ENCODE results near the gene PGBD1. TPM values are rescaled to one million over a fixed set of nuclear protein-coding genes. Genes with fewer than 3 reads are reported as not detected.

The PGBD1 gene
- total RNA-seq: 19.2 TPM

DNA sequence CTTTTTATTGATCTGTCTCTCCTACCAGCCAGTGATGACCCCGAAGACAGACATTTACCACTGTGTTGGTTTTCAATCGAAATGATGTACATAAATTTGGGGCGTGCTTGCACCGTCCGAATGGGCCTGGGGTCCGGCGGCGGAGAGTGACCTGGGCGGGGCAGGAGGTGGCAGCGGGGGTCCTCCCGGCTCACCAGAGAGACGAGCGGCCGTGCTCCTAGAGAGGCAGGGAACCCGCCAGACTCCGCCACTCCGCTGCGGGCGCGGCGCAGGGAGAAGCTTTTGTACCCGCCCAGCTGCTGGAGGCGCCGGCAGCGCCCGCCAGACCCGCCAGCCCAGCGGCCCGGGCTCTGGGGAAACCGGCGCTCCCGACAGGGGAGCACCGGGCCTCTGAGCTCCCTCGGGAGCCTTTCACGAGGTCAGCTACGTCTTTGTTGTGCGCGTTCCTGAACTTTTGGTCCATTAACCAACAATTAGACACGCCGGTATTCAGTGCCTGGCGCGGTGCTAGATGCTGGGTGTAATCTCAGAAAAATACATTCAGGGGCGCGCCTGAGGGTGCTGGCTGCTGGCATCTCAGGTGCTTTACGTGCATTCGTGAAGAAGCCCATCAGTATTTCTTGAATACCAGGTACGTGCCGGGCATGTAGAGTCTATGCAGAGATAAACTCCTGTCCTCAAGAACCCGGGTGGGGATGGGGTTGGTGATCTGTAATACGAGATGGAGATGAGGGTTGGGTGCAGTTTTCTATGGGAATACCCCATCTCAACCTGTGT, at the start of gene PGBD1:
TSS of gene PGBD1 (plus strand) at position 285 of the 777 bp plus-strand sequence. CDS start 2,242 bp downstream, outside the sequence.
- no peak for FAIRE-seq
- DNase-seq (ENCODE audit: low spot score in 2 of 2): peak in 1 of 2 donors; percentile 58

DNA sequence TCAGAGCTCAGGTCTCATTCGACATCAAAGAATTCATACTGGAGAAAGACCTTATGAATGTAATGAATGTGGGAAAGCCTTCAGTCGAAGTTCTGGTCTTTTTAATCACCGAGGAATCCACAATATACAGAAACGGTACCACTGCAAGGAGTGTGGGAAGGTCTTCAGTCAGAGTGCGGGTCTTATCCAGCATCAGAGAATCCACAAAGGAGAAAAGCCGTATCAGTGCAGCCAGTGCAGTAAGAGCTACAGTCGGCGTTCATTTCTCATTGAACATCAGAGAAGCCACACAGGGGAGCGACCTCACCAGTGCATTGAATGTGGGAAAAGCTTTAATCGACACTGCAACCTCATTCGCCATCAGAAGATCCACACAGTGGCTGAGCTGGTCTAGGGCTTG, 48.6 kb upstream of the PGBD1 start:
- DNase-seq (ENCODE audit: low spot score in 2 of 2): no peak
- no peak for FAIRE-seq

- FAIRE-seq (no peak), DNase-seq (ENCODE audit: low spot score in 2 of 2) (no peak)
Observed at GRCh38 chr6:28235912-28236452, 45.4 kb upstream of the PGBD1 start.

DNA sequence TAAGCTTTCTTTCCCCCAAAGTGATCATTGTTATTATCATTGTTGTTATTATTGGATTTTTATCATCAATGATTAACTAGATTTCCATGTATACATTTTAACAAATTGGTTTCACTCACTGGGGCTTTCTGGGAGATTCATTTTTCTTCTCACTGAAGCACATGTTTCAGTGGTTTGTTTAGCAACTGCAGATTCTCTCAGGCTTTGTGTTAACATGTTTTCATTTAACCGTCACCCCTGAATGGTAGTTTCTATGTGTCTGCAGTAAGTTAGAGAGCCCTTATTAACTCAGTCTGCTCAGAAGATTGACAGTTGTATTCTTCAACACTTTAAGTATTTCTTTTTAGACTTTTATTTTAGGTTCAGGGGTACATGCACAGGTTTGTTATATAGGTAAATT, 41.7 kb upstream of the PGBD1 start:
- DNase-seq (ENCODE audit: low spot score in 2 of 2) (no peak), FAIRE-seq (no peak)

DNA sequence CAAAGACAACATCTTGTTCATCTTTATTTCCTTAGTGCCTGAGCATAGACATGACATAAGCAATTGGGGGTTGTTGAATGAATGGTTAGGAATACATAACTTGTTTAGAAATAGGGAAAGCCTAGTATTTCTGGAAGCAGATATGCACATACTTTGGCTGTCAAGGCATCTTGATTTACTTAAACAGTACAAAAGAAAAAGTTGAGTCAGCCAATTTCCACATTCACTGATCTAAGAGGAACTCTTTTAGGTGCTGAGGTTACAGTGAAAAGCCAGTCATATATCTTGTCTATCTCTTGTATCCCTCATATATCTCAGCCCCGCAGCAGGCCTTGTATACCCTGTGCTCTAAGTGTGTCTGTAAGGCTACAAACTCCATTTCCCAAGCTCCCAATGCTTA, 40.9 kb upstream of the PGBD1 start:
- FAIRE-seq: no peak
- no peak for DNase-seq (ENCODE audit: low spot score in 2 of 2)

- DNase-seq (ENCODE audit: low spot score in 2 of 2) (no peak), FAIRE-seq (no peak)
Observed at GRCh38 chr6:28243946-28244345, 37.4 kb upstream of the PGBD1 start.

GRCh38 chr6:28245206-28245941, 36.0 kb upstream of the PGBD1 start:
- DNase-seq (ENCODE audit: low spot score in 2 of 2) (no peak), FAIRE-seq (no peak)

GRCh38 chr6:28248916-28249315, 32.5 kb upstream of the PGBD1 start:
- DNase-seq (ENCODE audit: low spot score in 2 of 2): no peak

GRCh38 chr6:28250747-28251146, 30.6 kb upstream of the PGBD1 start:
- no peak for DNase-seq (ENCODE audit: low spot score in 2 of 2)
- no peak for FAIRE-seq

More at GRCh38 chr6:28248916-28249315, 32.5 kb upstream of the PGBD1 start:
- FAIRE-seq: no peak

DNA sequence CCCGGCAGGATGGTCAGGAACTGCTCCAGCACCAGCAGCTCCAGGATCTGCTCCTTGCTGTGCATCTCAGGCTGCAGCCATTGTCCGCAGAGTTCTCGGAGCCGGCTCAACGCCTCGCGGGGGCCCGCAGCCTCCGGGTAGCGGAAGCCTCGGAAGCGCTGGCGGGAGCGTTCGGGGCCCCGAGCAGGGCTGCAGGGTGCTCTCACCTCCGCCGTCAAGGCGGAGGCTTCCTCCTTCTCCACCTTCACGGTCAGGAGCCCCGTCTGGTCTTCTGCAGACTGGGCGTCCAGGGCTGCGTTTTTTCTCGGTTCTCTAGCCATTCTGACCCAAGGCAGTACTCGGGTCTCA, 29.7 kb upstream of the PGBD1 start:
- FAIRE-seq: no peak
- DNase-seq (ENCODE audit: low spot score in 2 of 2): peak in 1 of 2 donors; percentile 16

- peak; percentile 75 to 78 for DNase-seq (ENCODE audit: low spot score in 2 of 2)
- FAIRE-seq: no peak
Observed at GRCh38 chr6:28252009-28252975, 29.1 kb upstream of the PGBD1 start, which contains the start of gene ZKSCAN4. Gene ZKSCAN4, minus strand, starts transcription at chr6:28252269. Its CDS starts 289 bp downstream, at chr6:28251980.

- FAIRE-seq (no peak), DNase-seq (ENCODE audit: low spot score in 2 of 2) (no peak)
Observed at GRCh38 chr6:28254121-28254519, 27.3 kb upstream of the PGBD1 start.

GRCh38 chr6:28257042-28257441, 24.3 kb upstream of the PGBD1 start:
- DNase-seq (ENCODE audit: low spot score in 2 of 2): no peak
- FAIRE-seq: no peak

DNA sequence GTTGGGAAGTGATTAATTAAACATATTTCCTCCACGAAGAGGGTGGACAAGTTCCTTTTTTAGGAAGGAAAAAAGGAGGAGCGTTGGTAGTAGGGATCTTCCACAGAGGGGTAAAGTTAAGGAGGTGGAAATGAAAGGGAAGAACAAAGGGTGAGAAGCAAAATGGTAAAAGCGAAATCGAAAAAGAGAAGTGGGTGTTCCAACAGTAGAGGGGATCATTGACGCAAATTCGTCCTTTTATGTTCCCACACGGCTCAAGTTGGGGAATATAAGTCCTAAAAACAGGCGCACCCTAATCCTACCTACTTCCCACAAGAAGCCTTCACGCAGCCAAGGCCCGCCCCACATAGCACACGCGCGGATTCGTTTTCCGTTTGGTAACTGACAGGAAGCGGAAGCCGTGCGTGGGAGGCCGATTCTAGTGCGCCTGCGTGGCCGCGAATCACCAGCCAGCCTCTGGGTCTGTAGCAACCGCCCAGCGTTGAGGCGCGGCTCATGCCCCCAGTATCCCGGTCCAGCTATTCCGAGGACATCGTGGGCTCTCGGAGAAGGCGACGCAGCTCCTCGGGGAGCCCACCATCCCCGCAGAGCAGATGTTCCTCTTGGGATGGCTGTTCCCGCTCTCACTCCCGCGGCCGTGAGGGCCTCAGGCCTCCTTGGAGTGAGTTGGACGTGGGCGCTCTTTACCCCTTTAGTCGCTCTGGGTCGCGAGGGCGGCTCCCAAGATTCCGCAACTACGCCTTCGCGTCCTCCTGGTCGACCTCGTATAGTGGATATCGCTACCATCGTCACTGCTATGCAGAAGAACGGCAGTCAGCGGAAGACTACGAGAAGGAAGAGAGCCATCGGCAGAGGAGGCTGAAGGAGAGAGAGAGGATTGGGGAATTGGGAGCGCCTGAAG, 22.2 kb upstream of the PGBD1 start, which contains the start of gene NKAPL:
TSS of gene NKAPL (plus strand) at position 421 of the 901 bp plus-strand sequence. CDS start at position 496, 75 bp downstream.
- DNase-seq (ENCODE audit: low spot score in 2 of 2) (peak in 1 of 2 donors; percentile 70), FAIRE-seq (no peak)

- no peak for FAIRE-seq
- no peak for DNase-seq (ENCODE audit: low spot score in 2 of 2)
Observed at GRCh38 chr6:28263922-28264321, 17.4 kb upstream of the PGBD1 start.

GRCh38 chr6:28264834-28265401, 16.5 kb upstream of the PGBD1 start:
- FAIRE-seq (no peak), DNase-seq (ENCODE audit: low spot score in 2 of 2) (no peak)

- FAIRE-seq (peak; percentile 3), DNase-seq (ENCODE audit: low spot score in 2 of 2) (no peak)
Observed at GRCh38 chr6:28266563-28266961, 14.8 kb upstream of the PGBD1 start.

GRCh38 chr6:28266962-28267694, 14.2 kb upstream of the PGBD1 start, which contains the start of gene ZSCAN26:
Gene ZSCAN26, plus strand, starts transcription at chr6:28267143. Its CDS starts 4,777 bp downstream, at chr6:28271920.
- FAIRE-seq (no peak), DNase-seq (ENCODE audit: low spot score in 2 of 2) (peak; percentile 56 to 69)
